Activated naive CD4-positive, alpha-beta T cell treated with anti-CD3 and anti-CD28 coated beads for 36 hours (primary cell): ENCODE data around the gene WDR20. TPM values are rescaled to one million over a fixed set of nuclear protein-coding genes. Genes with fewer than 3 reads are reported as not detected.

Experiments used
- CTCF ChIA-PET: fragments of 350-600 bp; sonication (Branson Sonifier 250); formaldehyde crosslinking; loops from one replicate; lab custom pipeline; 2021; ENCODE audit warnings: antibody characterized with exemption; lab: Charles Lee
- DNase-seq: peaks from one replicate; pipeline ENCODE4 v3.0.0-alpha.2; 2020
- H3K27ac Mint-ChIP-seq: one replicate; pipeline ENCODE4 v1.8.0; 2021; ENCODE audit warnings: mild to moderate bottlenecking, mixed read lengths
- H3K27me3 Mint-ChIP-seq: one replicate; pipeline ENCODE4 v1.8.0; 2021; ENCODE audit warnings: low read depth, mixed read lengths
- H3K36me3 Mint-ChIP-seq: one replicate; pipeline ENCODE4 v1.8.0; 2021; ENCODE audit warnings: low read depth, mixed read lengths
- H3K4me1 Mint-ChIP-seq: one replicate; pipeline ENCODE4 v1.8.0; 2021; ENCODE audit warnings: low read depth, mixed read lengths
- H3K4me3 Mint-ChIP-seq: one replicate; pipeline ENCODE4 v1.8.0; 2021; ENCODE audit warnings: mild to moderate bottlenecking, moderate library complexity, mixed read lengths
- H3K9me3 Mint-ChIP-seq: one replicate; pipeline ENCODE4 v1.8.0; 2021; ENCODE audit warnings: mixed read lengths
- intact Hi-C: fragments of 100-400 bp; cut with micrococcal nuclease; formaldehyde crosslinking; loops from one replicate; pipeline ENCODE4 v1.15.1; 2023
- total RNA-seq, 2 experiments: library from RNA; stranded (reverse); gene quantifications; one replicate each; pipeline ENCODE4 v1.2.3, GENCODE V29; 2021

The WDR20 gene
- total RNA-seq, 2 experiments from 2014 or later, result 20.5 to 21.4 TPM

DNA sequence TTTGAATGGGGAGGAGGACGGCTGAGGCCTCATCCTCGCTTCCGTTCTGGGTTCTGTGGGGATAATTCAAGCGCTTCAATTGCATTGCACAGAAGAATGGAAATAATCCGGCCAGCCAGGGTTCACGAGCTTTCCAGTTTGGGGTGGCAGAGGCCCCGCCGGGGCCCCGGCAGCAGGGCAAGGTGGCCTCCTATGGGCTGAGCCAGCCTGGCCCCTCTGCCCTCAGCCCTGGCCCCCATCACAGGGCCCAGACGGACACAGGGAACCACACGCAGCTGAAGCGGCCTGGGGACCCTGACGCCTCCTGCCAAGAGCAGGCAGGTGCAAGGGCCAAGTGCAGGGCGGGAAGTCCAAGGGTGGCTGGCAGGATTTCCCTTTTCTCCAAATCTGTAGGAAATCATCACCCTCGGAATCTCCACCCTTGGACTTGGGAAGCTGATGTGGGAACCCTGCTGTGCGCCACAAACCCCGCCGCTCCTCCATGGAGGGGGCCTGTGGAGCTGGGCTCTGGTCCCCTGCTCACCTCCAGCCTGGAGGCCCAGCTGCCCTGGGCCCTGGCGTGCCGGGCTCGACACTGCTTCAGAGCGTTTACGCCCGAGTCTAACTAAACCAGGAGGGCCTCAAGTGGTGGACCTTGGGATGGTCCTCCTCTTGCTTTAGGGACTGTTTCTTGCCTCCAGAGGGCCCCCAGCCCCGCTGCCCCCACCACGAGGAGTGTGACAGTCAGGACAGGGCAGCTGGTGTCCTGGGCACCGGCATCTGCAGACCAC is 86.8 kb downstream of the WDR20 start:
- Mint-ChIP-seq H3K4me1 (no peaks in the 10 kb centered on the region), H3K27ac (no peak overlapping the region), H3K36me3 (no peaks in the 10 kb centered on the region), H3K4me3 (no peak overlapping the region), H3K27me3 (no peaks in the 10 kb centered on the region), H3K9me3 (no peaks in the 10 kb centered on the region)
- intact Hi-C loops, result no loop called here
- CTCF ChIA-PET, result no interaction called here
- no peak for DNase-seq

DNA sequence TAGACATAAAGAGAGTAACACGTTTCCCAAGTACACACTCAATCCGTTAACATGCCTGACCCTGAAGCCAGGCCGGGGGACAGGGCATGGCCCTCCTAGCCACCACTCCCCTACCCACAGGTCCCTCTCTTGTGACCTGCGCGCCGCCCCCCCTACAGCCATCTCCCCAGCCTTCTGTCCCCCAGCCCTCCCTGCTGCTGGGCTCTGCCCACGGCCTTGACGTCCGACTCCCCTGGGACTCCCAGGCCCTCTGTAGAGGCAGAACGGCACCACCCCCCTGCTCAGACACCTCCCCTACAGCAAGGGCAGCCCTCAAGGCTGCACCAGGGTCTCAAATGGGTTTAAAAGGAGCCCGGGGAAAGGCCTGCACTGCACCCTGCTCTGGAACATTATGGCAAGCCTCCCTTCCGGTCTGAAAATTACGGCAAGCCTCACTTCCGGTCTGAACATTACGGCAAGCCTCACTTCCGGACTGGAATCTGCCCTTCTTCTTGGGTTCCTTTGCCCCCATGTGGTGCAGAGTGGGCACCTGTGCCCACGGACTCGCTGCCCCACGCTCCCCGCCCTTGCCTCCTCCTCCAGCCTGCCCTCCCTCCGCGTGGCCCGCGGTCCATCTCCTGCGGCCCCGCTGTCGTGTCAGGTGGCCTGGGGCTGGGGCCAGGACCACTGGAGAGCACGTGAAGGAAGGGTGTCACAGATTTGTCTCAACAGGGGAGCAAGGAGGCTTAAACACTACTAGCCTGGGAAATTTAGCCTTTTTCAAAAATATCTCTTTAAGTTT is 87.7 kb downstream of the WDR20 start:
- Mint-ChIP-seq H3K27me3 (no peaks in the 10 kb centered on the region), H3K9me3 (no peaks in the 10 kb centered on the region), H3K27ac (no peak overlapping the region), H3K4me3 (no peak overlapping the region), H3K36me3 (no peaks in the 10 kb centered on the region), H3K4me1 (no peaks in the 10 kb centered on the region)
- no peak for DNase-seq
- CTCF ChIA-PET, result no interaction called here
- intact Hi-C loops, result no loop called here

DNA sequence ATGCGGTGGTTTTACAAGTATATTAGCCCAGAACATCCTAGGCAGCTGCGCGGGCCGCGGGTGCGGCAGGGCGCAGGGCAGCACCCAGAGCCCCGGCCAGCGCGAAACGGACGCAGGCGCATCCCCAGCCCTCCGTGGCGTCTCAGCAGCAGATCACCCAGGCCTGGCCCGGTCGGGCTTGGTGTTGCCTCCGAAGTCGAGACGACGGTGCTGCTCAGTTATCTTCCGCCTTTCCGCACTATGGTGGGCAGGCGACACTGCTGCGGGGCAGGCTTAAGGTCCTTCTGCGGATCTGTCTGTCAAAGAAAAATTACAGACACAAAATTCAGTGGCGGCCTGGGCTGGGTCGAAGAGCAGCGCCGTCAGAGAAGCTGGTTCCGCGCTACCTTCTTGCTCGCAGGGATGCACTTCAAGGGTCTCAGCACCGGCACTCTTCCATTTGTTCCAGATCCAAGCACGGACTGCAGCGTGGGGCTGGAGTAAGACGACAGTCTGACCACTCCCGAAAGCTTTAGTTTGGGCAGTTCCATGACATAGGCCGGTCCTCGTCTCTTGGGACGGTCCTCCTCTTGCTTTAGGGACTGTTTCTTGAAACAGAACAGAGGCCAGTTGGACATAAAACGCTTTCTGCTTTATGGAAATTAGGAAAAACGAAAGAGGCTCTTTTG is 89.5 kb downstream of the WDR20 start:
- Mint-ChIP-seq H3K4me3 (no peak overlapping the region), H3K4me1 (no peaks in the 10 kb centered on the region), H3K9me3 (no peaks in the 10 kb centered on the region), H3K27me3 (no peaks in the 10 kb centered on the region), H3K27ac (no peak overlapping the region), H3K36me3 (no peaks in the 10 kb centered on the region)
- CTCF ChIA-PET, result no interaction called here
- intact Hi-C loops, result no loop called here
- no peak for DNase-seq

DNA sequence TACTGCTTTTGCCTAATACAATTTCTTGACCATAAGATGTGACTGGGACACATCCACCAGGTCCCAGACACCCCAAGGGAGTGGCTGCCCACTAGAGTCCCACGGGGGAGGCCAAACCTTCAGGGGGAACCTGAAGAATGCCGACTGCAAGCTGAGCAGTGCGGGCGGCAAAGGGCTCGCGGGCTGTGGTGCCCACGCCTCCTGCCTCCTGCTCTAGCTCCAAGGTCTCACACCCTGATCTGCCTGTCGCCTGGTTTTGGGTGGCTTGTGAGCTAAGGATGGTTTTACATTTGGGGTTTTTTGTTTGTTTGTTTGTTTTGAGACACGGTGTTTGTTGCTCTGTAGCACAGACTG is 90.0 kb downstream of the WDR20 start:
- Mint-ChIP-seq H3K9me3 (no peaks in the 10 kb centered on the region), H3K4me1 (no peaks in the 10 kb centered on the region), H3K27me3 (no peaks in the 10 kb centered on the region), H3K27ac (no peak overlapping the region), H3K4me3 (no peak overlapping the region), H3K36me3 (no peaks in the 10 kb centered on the region)
- no peak for DNase-seq
- intact Hi-C loops, result no loop called here
- CTCF ChIA-PET, result no interaction called here

DNA sequence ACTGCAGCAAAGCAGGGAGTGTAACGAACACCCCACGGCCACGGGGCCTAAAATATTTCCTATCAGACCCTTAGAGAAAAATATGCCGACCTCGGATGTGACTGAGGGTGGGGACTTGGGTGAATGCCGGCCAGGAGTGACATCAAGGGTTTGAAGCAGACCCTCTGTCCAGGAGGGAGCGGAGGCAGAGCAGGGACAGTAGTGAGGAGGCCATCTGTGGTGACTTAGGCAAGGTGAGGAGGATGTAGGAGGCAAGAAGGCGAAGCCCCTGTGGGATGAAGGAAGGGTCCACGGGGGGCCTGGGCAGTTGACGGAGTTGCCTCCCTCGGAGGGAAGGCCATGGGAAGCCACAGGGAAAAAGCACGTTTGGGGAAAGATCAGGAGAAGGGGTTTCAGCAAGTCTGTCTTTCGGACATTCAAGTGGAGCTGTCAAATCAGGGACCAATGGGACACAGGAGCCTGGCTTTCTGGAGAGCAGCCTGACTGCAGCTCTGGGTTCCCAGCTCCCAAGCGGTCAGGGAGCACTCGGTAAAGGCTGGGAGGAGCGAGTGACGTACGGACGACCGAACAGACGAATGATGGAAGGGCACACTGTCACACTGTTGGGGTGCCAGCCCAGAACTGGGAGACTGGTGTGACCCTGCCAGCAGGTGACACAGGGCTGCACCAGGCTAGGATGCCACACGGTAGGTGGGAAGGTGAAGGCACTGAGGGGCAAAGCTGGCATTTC is 90.9 kb downstream of the WDR20 start:
- no peaks in the 10 kb centered on the region for H3K9me3 Mint-ChIP-seq
- H3K4me3 Mint-ChIP-seq, result no peak overlapping the region
- CTCF ChIA-PET, result interaction anchor here (0.6 kb wide), 1 partner anchor 51 kb away, joined by 3 read pairs; no protein-coding TSS in a partner anchor
- H3K4me1 Mint-ChIP-seq, result no peaks in the 10 kb centered on the region
- no peak overlapping the region for H3K27ac Mint-ChIP-seq
- H3K27me3 Mint-ChIP-seq, result no peaks in the 10 kb centered on the region
- DNase-seq, result no peak
- intact Hi-C loops, result no loop called here
- H3K36me3 Mint-ChIP-seq, result no peaks in the 10 kb centered on the region

DNA sequence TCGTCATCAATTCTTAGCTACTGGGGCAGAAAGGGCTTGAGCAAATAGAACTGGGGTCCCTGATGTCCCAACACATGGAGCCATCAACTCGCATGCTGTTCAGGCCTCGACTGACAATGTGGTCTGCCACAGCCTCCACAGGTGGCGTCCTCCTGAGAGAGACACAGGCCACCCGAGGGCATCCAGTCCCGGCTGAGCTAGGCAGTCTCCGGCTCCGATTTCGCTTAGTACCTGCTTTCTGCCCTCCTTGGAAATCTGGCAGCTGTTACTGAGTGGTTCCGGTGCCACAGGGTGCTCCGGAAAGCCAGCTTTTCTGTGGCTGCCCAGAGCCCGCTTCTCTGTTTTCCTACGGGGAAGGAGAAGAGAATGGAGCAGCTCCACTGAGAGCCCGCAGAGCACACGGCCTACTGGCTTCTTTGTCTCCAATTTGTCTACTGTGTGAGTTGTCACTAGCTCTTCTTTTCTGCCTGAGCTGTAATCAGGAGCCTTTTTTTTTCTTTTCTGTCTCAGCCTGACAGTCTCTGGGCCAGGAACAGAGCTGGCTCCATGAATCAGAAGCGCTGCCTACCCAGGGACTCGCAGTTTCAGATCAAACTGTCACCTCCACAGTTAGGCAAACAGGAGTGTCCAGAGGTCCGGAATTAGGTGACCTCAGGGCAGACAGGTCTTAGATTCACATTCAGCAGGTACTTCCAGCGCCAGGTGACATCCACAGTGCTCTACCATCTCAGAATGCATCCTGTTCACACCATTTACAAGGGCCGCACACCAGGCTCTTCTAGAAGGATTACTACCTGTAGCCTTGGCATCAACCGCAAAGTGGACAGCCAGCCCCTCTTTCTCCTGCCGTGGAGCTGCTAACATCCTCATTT is 92.0 kb downstream of the WDR20 start:
- Mint-ChIP-seq H3K27ac (no peak overlapping the region), H3K4me3 (no peak overlapping the region), H3K4me1 (no peaks in the 10 kb centered on the region), H3K27me3 (no peaks in the 10 kb centered on the region), H3K36me3 (no peaks in the 10 kb centered on the region), H3K9me3 (no peaks in the 10 kb centered on the region)
- intact Hi-C loops, result no loop called here
- no peak for DNase-seq
- CTCF ChIA-PET, result interaction anchor here (0.6 to 0.7 kb wide), 2 partner anchors 221 to 967 kb away, joined by 3 read pairs; no protein-coding TSS in a partner anchor

DNA sequence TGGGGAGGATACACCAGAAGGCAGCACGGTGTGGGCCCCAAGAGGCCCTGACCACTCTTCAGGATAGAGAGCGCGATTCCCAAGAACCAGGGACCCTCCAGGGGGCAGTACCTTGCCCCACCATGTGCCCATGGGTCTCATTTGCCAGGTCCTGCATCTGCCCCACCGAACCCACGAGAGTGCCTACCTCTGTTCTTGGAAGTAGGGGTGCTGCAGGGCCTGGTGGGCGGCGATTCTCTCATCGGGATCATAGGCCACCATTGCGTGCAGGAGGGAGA is 92.6 kb downstream of the WDR20 start:
- no peaks in the 10 kb centered on the region for H3K36me3 Mint-ChIP-seq
- CTCF ChIA-PET, result interaction anchor here (0.7 kb wide), 1 partner anchor 220 kb away, joined by 3 read pairs; no protein-coding TSS in a partner anchor
- DNase-seq, result no peak
- intact Hi-C loops, result no loop called here
- no peaks in the 10 kb centered on the region for H3K27me3 Mint-ChIP-seq
- no peak overlapping the region for H3K27ac Mint-ChIP-seq
- no peaks in the 10 kb centered on the region for H3K4me1 Mint-ChIP-seq
- no peak overlapping the region for H3K4me3 Mint-ChIP-seq
- H3K9me3 Mint-ChIP-seq, result no peaks in the 10 kb centered on the region

DNA sequence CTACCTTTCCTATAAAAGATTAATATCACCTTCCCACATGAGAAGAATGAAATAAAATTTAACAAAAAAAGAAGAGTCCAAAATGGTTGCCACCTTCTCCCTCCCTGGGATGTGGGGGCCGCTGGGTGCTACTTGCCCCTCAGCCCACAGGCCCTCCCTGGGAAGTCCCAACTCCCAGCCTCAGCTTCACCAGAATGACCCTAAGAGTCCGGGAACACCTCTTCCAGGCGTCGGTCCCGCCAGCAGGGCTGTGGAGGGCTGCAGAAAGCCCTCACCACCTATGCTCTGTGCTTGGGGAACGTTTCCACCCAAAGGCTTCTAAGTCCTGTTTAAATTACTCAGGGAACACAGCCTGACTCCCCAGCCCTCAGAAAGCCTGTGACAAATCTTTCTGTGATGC is 93.4 kb downstream of the WDR20 start:
- intact Hi-C loops, result no loop called here
- DNase-seq, result no peak
- CTCF ChIA-PET, result interaction anchor here (1.0 kb wide), 1 partner anchor 81 kb away, joined by 3 read pairs; no protein-coding TSS in a partner anchor
- no peaks in the 10 kb centered on the region for H3K4me1 Mint-ChIP-seq
- no peaks in the 10 kb centered on the region for H3K27me3 Mint-ChIP-seq
- H3K4me3 Mint-ChIP-seq, result no peak overlapping the region
- H3K9me3 Mint-ChIP-seq, result no peaks in the 10 kb centered on the region
- H3K36me3 Mint-ChIP-seq, result no peaks in the 10 kb centered on the region
- H3K27ac Mint-ChIP-seq, result no peak overlapping the region

DNA sequence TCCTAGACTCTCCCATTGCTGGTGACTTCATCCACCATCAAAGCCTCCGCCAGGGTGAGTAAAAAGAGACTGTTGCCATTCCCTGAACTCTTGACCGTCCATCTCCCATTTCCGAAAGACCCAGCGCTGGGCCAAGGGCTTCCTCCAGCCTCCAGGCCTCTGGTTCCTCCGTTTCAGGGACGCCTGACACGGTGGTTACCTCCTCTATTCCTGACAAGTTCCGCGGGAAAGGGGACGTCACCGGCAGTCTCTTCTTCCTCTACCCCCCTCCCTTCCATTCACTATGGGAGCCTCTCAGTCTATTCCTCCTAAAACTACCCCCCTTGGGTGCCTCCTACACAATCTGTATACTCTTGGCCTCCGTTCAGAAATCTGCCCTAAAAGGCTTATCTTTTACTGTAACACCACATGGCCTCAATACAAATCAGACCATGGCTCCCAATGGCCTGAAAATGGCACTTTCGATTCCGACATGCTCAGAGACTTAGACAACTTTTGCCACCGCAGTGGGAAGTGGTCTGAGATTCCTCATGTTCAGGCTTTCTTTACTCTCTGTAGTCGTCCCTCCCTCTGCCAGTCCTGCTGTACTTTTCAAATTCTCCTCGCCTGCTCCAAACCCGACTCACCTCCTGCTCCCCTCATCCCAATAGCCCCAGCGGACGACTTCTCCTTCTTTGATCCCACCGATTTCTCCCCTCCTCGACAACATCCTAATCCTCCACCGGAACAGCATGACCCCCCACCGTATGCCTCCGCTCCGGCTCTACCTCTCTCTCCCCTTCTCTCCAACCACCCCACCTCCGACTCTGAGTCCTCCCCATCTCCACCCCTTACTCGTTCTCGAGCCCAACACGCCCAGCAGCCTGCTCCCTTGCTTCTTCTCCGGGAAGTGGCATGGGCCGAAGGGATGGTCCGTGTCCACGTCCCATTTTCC is 94.9 kb downstream of the WDR20 start:
- no peak overlapping the region for H3K4me3 Mint-ChIP-seq
- no peaks in the 10 kb centered on the region for H3K4me1 Mint-ChIP-seq
- intact Hi-C loops, result loop anchor here (1.0 to 5.0 kb wide), 2 partner anchors 80 to 283 kb away; no protein-coding TSS in a partner anchor
- CTCF ChIA-PET, result interaction anchor here (1.0 to 1.6 kb wide), 2 partner anchors 80 to 281 kb away, joined by 3 to 4 read pairs; no protein-coding TSS in a partner anchor
- no peaks in the 10 kb centered on the region for H3K36me3 Mint-ChIP-seq
- no peaks in the 10 kb centered on the region for H3K9me3 Mint-ChIP-seq
- H3K27me3 Mint-ChIP-seq, result no peaks in the 10 kb centered on the region
- no peak overlapping the region for H3K27ac Mint-ChIP-seq
- no peak for DNase-seq

DNA sequence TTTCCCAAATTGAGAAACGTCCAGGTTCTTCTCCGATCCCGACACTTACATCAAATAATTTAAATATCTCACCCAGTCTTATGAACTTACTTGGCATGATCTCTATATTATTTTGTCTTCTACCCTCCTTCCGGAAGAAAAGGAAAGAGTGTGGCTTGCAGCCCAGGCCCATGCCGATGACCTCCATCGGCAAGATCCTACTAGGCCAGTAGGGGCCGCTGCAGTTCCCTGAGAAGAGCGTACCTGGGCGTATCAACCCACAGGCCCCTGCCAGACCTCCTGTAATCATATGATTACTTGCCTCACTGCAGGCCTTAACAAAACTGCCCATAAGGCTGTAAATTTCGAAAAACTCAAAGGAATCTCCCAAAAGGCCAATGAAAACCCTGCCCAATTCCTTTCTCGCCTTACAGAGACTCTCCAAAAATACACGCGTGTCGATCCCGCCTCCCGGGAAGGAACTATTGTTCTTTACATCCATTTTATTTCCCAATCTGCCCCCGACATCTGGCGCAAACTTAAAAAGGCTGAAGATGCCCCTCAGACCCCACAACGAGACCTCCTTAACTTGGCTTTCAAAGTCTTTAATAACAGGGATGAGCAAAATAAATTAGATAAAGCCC is 95.7 kb downstream of the WDR20 start:
- intact Hi-C loops, result loop anchor here (1.0 to 5.0 kb wide), 2 partner anchors 79 to 282 kb away; no protein-coding TSS in a partner anchor
- DNase-seq, result peak; percentile 88
- Mint-ChIP-seq H3K36me3 (no peaks in the 10 kb centered on the region), H3K4me1 (no peaks in the 10 kb centered on the region), H3K9me3 (no peaks in the 10 kb centered on the region), H3K27ac (no peak overlapping the region), H3K4me3 (no peak overlapping the region), H3K27me3 (no peaks in the 10 kb centered on the region)
- CTCF ChIA-PET, result interaction anchor here (0.6 to 1.6 kb wide), 4 partner anchors 20 to 531 kb away, joined by 3 to 5 read pairs (median 4); no protein-coding TSS in a partner anchor
